Smooth muscle cell (in vitro differentiated cells): ENCODE results near the gene SPATA1. TPM values are rescaled to one million over a fixed set of nuclear protein-coding genes. Genes with fewer than 3 reads are reported as not detected.

ENCODE experiments used
- DNase-seq: peaks from one replicate; lab custom pipeline; 2025; ENCODE audit not compliant: unreplicated experiment; lab: John Stamatoyannopoulos, UW
- H2AFZ ChIP-seq: fragments of 200-600 bp; sonication (generic); 2 replicates; pipeline ENCODE4 v1.6.0; 2016; ENCODE audit warnings: antibody characterized with exemption, low read depth, mild to moderate bottlenecking
- H3F3A ChIP-seq: fragments of 200-600 bp; sonication (generic); 2 replicates; pipeline ENCODE4 v1.6.0; 2017; ENCODE audit warnings: antibody characterized with exemption, low read depth
- H3K27ac ChIP-seq: fragments of 200-600 bp; sonication (generic); 2 replicates; pipeline ENCODE4 v1.5.1; 2016; ENCODE audit warnings: low read depth, mild to moderate bottlenecking
- H3K27me3 ChIP-seq: fragments of 200-600 bp; sonication (generic); 2 replicates; pipeline ENCODE4 v1.6.1; 2016; ENCODE audit warnings: low read depth, mild to moderate bottlenecking
- H3K36me3 ChIP-seq: fragments of 200-600 bp; sonication (generic); 2 replicates; pipeline ENCODE4 v1.5.1; 2016; ENCODE audit warnings: low read depth
- H3K4me1 ChIP-seq: fragments of 200-600 bp; sonication (generic); 2 replicates; pipeline ENCODE4 v1.5.1; 2016; ENCODE audit warnings: low read depth
- H3K4me2 ChIP-seq: fragments of 200-600 bp; sonication (generic); 2 replicates; pipeline ENCODE4 v1.6.0; 2016; ENCODE audit warnings: mild to moderate bottlenecking
- H3K4me3 ChIP-seq: fragments of 200-600 bp; sonication (generic); 2 replicates; pipeline ENCODE4 v1.5.1; 2016; ENCODE audit warnings: mild to moderate bottlenecking
- H3K79me2 ChIP-seq: fragments of 200-600 bp; sonication (generic); 2 replicates; pipeline ENCODE4 v1.6.0; 2016; ENCODE audit warnings: low read depth, mild to moderate bottlenecking
- H3K9ac ChIP-seq: fragments of 200-600 bp; sonication (generic); 2 replicates; pipeline ENCODE4 v1.6.0; 2016; ENCODE audit warnings: low read depth
- H3K9me3 ChIP-seq: fragments of 200-600 bp; sonication (generic); replicated peaks from 2 replicates; pipeline ENCODE4 v1.5.1; 2016; ENCODE audit warnings: low read depth
- H4K20me1 ChIP-seq: fragments of 200-600 bp; sonication (generic); 2 replicates; pipeline ENCODE4 v1.6.0; 2016; ENCODE audit warnings: low read depth
- WGBS: methylation state at CpG from one replicate; pipeline ENCODE4 v1.1.7; 2016; ENCODE audit warnings: low lambda C conversion rate; 5-methylcytosine and 5-hydroxymethylcytosine counted together
- polyA plus RNA-seq: library from polyadenylated mRNA; unstranded; fragments of >200 nt; fragmentation: Nextera tagmentation; extraction: Ambion mirVana; gene quantifications from 2 replicates; pipeline ENCODE4 v1.2.1, GENCODE V29; 2016
- total RNA-seq: library from RNA; depleted of rRNA; stranded (reverse); fragments of >200 nt; gene quantifications from 2 replicates; pipeline ENCODE4 v1.2.3, GENCODE V29; 2014
- TF ChIP-seq, protein P1 (sequence below): fragments of 200-600 bp; sonication (generic); IDR thresholded peaks from 2 replicates; pipeline ENCODE4 v1.5.1; 2017; ENCODE audit warnings: borderline replicate concordance, mild to moderate bottlenecking, antibody characterized with exemption; ENCODE audit not compliant: insufficient read depth, poor library complexity, severe bottlenecking

SPATA1 gene
- total and polyA plus RNA-seq, 2 experiments from 2014 or later: 0.94 to 2.3 TPM

DNA sequence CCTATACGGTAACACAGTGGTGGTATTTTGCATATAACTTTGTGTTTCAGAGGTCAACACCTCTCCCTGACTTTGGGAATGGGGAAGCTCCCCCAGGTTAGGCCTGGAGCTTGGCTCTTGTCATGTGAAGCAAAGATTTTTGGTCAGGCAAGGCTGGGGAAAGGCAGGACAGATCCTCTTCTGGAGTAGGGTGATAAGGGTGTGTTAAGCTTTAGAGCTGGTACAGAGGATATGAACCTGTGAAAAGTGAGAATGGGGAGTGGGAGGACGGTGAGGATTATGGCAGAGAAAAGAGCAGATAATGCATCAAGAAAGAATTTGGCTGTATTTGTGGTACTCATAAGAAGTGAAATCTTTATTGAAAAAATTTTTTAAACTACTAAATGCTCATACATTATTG lies 24.9 kb upstream of the SPATA1 start:
- Histone ChIP-seq H4K20me1 (peaks cover 24% of the 10 kb centered on the region), H2AFZ (no peak overlapping the region), H3K27me3 (peaks cover 20% of the 10 kb centered on the region), H3K9ac (no peak overlapping the region), H3K9me3 (no peaks in the 10 kb centered on the region), H3F3A (no peaks in the 10 kb centered on the region), H3K79me2 (peaks cover 47% of the 10 kb centered on the region), H3K4me3 (no peak overlapping the region), H3K27ac (no peak overlapping the region), H3K36me3 (peaks cover 15% of the 10 kb centered on the region), H3K4me2 (peak overlapping the region; percentile 97), H3K4me1 (peaks cover 12% of the 10 kb centered on the region)
- TF ChIP-seq, protein P1, sequence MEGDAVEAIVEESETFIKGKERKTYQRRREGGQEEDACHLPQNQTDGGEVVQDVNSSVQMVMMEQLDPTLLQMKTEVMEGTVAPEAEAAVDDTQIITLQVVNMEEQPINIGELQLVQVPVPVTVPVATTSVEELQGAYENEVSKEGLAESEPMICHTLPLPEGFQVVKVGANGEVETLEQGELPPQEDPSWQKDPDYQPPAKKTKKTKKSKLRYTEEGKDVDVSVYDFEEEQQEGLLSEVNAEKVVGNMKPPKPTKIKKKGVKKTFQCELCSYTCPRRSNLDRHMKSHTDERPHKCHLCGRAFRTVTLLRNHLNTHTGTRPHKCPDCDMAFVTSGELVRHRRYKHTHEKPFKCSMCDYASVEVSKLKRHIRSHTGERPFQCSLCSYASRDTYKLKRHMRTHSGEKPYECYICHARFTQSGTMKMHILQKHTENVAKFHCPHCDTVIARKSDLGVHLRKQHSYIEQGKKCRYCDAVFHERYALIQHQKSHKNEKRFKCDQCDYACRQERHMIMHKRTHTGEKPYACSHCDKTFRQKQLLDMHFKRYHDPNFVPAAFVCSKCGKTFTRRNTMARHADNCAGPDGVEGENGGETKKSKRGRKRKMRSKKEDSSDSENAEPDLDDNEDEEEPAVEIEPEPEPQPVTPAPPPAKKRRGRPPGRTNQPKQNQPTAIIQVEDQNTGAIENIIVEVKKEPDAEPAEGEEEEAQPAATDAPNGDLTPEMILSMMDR: no peak
- no peak for DNase-seq
- 90% methylated on average over 2 of the region's 2 CpGs for WGBS

GRCh38 chr1:84488107-84488506 lies 18.1 kb upstream of the SPATA1 start:
- 97% methylated on average over 3 of the region's 3 CpGs for WGBS
- H3K36me3 ChIP-seq: peaks cover 36% of the 10 kb centered on the region

GRCh38 chr1:84489766-84490165 lies 16.4 kb upstream of the SPATA1 start:
- Histone ChIP-seq H3K36me3 (peaks cover 25% of the 10 kb centered on the region), H3K4me2 (no peak overlapping the region)
- no peak for DNase-seq

More at GRCh38 chr1:84488107-84488506, 18.1 kb upstream of the SPATA1 start:
- Histone ChIP-seq H3K9ac (no peak overlapping the region), H3K4me2 (no peak overlapping the region), H3K27ac (no peak overlapping the region), H3K9me3 (no peaks in the 10 kb centered on the region), H3K27me3 (no peaks in the 10 kb centered on the region), H3K4me1 (no peaks in the 10 kb centered on the region), H3K79me2 (peaks cover 27% of the 10 kb centered on the region), H3K4me3 (no peak overlapping the region), H4K20me1 (peaks cover 29% of the 10 kb centered on the region), H2AFZ (no peak overlapping the region), H3F3A (peaks cover 5% of the 10 kb centered on the region)
- TF ChIP-seq, protein P1: no peak
- no peak for DNase-seq

DNA sequence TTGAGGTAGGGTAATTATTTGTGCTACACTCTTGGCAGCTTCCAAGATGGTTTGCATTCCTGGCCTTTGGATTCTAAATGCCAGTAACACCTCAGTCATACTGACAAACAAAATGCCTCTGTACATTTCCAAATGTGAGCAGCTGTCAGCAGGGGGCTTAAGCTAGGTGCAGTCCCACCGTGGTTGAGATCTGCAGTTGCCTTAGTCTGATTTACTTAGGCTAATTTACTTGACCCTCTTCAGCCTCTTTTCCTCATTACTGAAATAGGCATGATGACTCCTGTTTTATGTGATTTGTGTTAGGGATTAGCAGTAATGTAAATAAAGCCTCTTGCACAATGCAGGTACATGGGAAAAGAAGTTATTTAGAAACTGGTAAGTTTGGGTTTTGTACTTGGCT lies 13.5 kb upstream of the SPATA1 start:
- TF ChIP-seq, protein P1: no peak
- Histone ChIP-seq H3F3A (peaks cover 30% of the 10 kb centered on the region), H3K9ac (no peak overlapping the region), H3K79me2 (peaks cover 8% of the 10 kb centered on the region), H2AFZ (no peak overlapping the region), H3K27me3 (no peaks in the 10 kb centered on the region), H4K20me1 (peaks cover 22% of the 10 kb centered on the region), H3K9me3 (no peaks in the 10 kb centered on the region), H3K4me1 (no peaks in the 10 kb centered on the region), H3K36me3 (peaks cover 39% of the 10 kb centered on the region), H3K4me2 (no peak overlapping the region), H3K4me3 (no peak overlapping the region), H3K27ac (no peak overlapping the region)
- no peak for DNase-seq
- WGBS: 75% methylated on average over 1 of the region's 1 CpG

More at GRCh38 chr1:84489766-84490165, 16.4 kb upstream of the SPATA1 start:
- no peak overlapping the region for H2AFZ ChIP-seq
- H3K4me3 ChIP-seq: no peak overlapping the region
- H3K4me1 ChIP-seq: no peaks in the 10 kb centered on the region
- H3F3A ChIP-seq: peaks cover 5% of the 10 kb centered on the region
- TF ChIP-seq, protein P1: no peak
- H3K9ac ChIP-seq: no peak overlapping the region
- no peak overlapping the region for H3K27ac ChIP-seq
- no peaks in the 10 kb centered on the region for H3K27me3 ChIP-seq
- no peaks in the 10 kb centered on the region for H3K9me3 ChIP-seq
- H4K20me1 ChIP-seq: peaks cover 23% of the 10 kb centered on the region
- 95% methylated on average over 2 of the region's 2 CpGs for WGBS
- H3K79me2 ChIP-seq: peaks cover 25% of the 10 kb centered on the region
